CD4-positive, alpha-beta T cell (primary cell): ENCODE data around the gene ABCD3. TPM values are rescaled to one million over a fixed set of nuclear protein-coding genes. Genes with fewer than 3 reads are reported as not detected.

Experiments used
- ATAC-seq: fragments of 200-7000 bp; cut with Tn5 transposase; one replicate; pipeline ENCODE4 v1.10.0; 2022; ENCODE audit warnings: mild to moderate bottlenecking; ENCODE audit not compliant: poor library complexity
- CTCF ChIA-PET: fragments of 350-600 bp; sonication (Branson Sonifier 250); formaldehyde crosslinking; loops from one replicate; lab custom pipeline; 2021; ENCODE audit warnings: antibody characterized with exemption, inconsistent platforms; lab: Charles Lee
- POLR2A ChIA-PET: fragments of 350-600 bp; sonication (Branson Sonifier 250); formaldehyde crosslinking; loops from one replicate; lab custom pipeline; 2021; ENCODE audit warnings: antibody characterized with exemption, inconsistent platforms; lab: Charles Lee
- DNase-seq, 14 experiments: peaks; one replicate each; pipeline ENCODE4 v3.0.0-alpha.2; 2013 to 2020; ENCODE audit warnings: mixed read lengths in 2 of 14
- H3K27ac ChIP-seq, 2 donors: one replicate each; pipeline versions ENCODE4 v1.5.1 to v1.7.0; 2013; ENCODE audit warnings: low read length in 2 of 2, low read depth in 1 of 2, mild to moderate bottlenecking in 1 of 2
- H3K27me3 ChIP-seq, 2 experiments: 1 replicate in 1 of 2; 2 replicates in 1 of 2; pipeline versions ENCODE4 v1.6.1 to v1.7.0; 2013; ENCODE audit warnings: low read length in 2 of 2, control low read depth in 1 of 2, mild to moderate bottlenecking in 1 of 2, moderate library complexity in 1 of 2; ENCODE audit not compliant: insufficient read depth in 2 of 2, control insufficient read depth in 1 of 2
- H3K36me3 ChIP-seq: one replicate; pipeline ENCODE4 v1.6.1; 2013; ENCODE audit warnings: low read length, control low read depth; ENCODE audit not compliant: insufficient read depth
- H3K4me1 ChIP-seq: one replicate; pipeline ENCODE4 v1.6.1; 2013; ENCODE audit warnings: low read length, control low read depth; ENCODE audit not compliant: insufficient read depth
- H3K4me3 ChIP-seq: one replicate; pipeline ENCODE4 v1.5.1; 2013; ENCODE audit warnings: mild to moderate bottlenecking, low read length, moderate library complexity
- H3K9me3 ChIP-seq, 2 experiments: 1 replicate in 1 of 2; 2 replicates in 1 of 2; pipeline versions ENCODE4 v1.6.1 to v1.7.0; 2013; ENCODE audit warnings: low read length in 2 of 2, mild to moderate bottlenecking in 2 of 2, control low read depth in 1 of 2, moderate library complexity in 1 of 2; ENCODE audit not compliant: control insufficient read depth in 1 of 2, insufficient read depth in 1 of 2
- H3K27ac Mint-ChIP-seq: one replicate; pipeline ENCODE4 v1.8.0; 2020; ENCODE audit warnings: mixed read lengths
- H3K27me3 Mint-ChIP-seq: one replicate; pipeline ENCODE4 v1.8.0; 2021; ENCODE audit warnings: mixed read lengths
- H3K36me3 Mint-ChIP-seq: one replicate; pipeline ENCODE4 v1.8.0; 2021; ENCODE audit warnings: low read depth, mixed read lengths
- H3K4me1 Mint-ChIP-seq: one replicate; pipeline ENCODE4 v1.8.0; 2021; ENCODE audit warnings: low read depth, mixed read lengths
- H3K4me3 Mint-ChIP-seq: one replicate; pipeline ENCODE4 v1.8.0; 2020; ENCODE audit warnings: mild to moderate bottlenecking, mixed read lengths
- H3K9me3 Mint-ChIP-seq: one replicate; pipeline ENCODE4 v1.8.0; 2020; ENCODE audit warnings: mixed read lengths
- intact Hi-C, 2 experiments: fragments of 100-400 bp; cut with DNase I in 1 of 2; cut with micrococcal nuclease in 1 of 2; formaldehyde crosslinking; loops; one replicate each; pipeline versions ENCODE4 v1.15.1 to v1.9.0; 2023 to 2025; cut with DNase I, micrococcal nuclease
- total RNA-seq, 174 experiments: library from RNA in 2 of 174; stranded (reverse) in 2 of 174; gene quantifications; one replicate each; pipeline ENCODE4 v1.2.3 and lab custom pipeline; 2021 to 2026
- TF ChIP-seq, protein P1 (sequence below): fragments of 200-600 bp; IDR thresholded peaks from one replicate; pipeline ENCODE4 v1.8.0; 2022; ENCODE audit warnings: antibody characterized with exemption, mild to moderate bottlenecking

Gene ABCD3
- total RNA-seq, 2 experiments from 2014 or later = 13.0 to 13.5 TPM

DNA sequence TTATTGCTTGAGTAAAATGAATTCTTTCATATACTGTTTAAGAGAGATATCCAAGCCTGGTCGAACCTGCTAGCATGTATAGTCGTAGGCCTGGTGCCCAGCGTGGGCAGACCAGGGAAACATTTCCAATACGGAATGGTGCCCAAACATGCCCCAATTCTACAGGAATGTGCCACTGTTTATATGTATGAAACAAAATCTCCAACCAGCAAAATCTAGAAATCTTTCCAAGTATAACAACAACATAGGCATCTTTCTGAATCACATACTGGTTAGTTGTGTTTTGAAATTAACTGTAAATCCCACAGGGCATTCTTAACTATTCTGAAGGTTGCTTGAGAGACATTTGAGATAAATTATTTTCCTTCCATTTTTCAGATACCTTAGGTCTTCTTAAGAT, 17.0 kb upstream of the ABCD3 start:
- no peak for ATAC-seq
- intact Hi-C loops = no loop called here
- CTCF ChIA-PET = no interaction called here

DNA sequence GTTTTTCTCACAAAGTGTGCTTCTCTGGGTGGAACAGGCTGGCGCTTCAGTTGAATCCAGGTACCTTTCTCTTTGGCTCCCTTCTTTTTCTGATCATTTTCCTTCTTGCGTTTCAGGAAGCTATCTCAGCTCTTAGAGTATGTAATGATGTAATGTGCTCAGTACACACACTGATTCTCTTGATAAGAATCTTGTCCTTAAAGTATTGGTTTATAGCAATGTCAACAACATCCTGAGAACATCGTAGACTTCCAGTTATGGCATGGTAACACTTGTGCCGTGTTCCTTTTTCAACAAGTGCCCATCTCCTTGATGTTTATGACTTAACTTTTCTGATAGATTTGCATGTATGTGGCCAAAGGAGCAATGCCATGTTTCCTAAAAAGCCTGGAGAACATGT, 11.7 kb upstream of the ABCD3 start:
- intact Hi-C loops = no loop called here
- H3K36me3 ChIP-seq = no peaks in the 10 kb centered on the region
- ChIA-PET POLR2A (interaction anchor here (1.5 kb wide), 1 partner anchor 11 kb away, joined by 3 read pairs; no protein-coding TSS in a partner anchor), CTCF (no interaction called here)
- Mint-ChIP-seq H3K4me1 (no peaks in the 10 kb centered on the region), H3K36me3 (no peaks in the 10 kb centered on the region), H3K9me3 (no peaks in the 10 kb centered on the region), H3K4me3 (no peak overlapping the region), H3K27me3 (peaks cover 22% of the 10 kb centered on the region), H3K27ac (no peak overlapping the region)
- no peaks in the 10 kb centered on the region for H3K9me3 ChIP-seq
- no peak overlapping the region for H3K4me3 ChIP-seq
- ATAC-seq (no peak), DNase-seq (no peak)
- no peak overlapping the region for H3K27ac ChIP-seq
- H3K4me1 ChIP-seq = no peaks in the 10 kb centered on the region
- H3K27me3 ChIP-seq = peaks cover 0 to 15% of the 10 kb centered on the region in 2 experiments
- TF ChIP-seq, protein P1, sequence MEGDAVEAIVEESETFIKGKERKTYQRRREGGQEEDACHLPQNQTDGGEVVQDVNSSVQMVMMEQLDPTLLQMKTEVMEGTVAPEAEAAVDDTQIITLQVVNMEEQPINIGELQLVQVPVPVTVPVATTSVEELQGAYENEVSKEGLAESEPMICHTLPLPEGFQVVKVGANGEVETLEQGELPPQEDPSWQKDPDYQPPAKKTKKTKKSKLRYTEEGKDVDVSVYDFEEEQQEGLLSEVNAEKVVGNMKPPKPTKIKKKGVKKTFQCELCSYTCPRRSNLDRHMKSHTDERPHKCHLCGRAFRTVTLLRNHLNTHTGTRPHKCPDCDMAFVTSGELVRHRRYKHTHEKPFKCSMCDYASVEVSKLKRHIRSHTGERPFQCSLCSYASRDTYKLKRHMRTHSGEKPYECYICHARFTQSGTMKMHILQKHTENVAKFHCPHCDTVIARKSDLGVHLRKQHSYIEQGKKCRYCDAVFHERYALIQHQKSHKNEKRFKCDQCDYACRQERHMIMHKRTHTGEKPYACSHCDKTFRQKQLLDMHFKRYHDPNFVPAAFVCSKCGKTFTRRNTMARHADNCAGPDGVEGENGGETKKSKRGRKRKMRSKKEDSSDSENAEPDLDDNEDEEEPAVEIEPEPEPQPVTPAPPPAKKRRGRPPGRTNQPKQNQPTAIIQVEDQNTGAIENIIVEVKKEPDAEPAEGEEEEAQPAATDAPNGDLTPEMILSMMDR = no peak

More for the DNA sequence above, 17.0 kb upstream of the ABCD3 start:
- Histone ChIP-seq H3K9me3 (no peaks in the 10 kb centered on the region), H3K36me3 (no peaks in the 10 kb centered on the region), H3K27me3 (peaks cover 0 to 5% of the 10 kb centered on the region in 2 experiments), H3K27ac (no peak overlapping the region), H3K4me3 (no peak overlapping the region), H3K4me1 (no peaks in the 10 kb centered on the region)
- H3K4me3 Mint-ChIP-seq = no peak overlapping the region
- no peaks in the 10 kb centered on the region for H3K27me3 Mint-ChIP-seq
- POLR2A ChIA-PET = no interaction called here
- H3K4me1 Mint-ChIP-seq = no peaks in the 10 kb centered on the region
- no peaks in the 10 kb centered on the region for H3K36me3 Mint-ChIP-seq
- TF ChIP-seq, protein P1 = no peak
- H3K27ac Mint-ChIP-seq = no peak overlapping the region
- H3K9me3 Mint-ChIP-seq = no peaks in the 10 kb centered on the region
- DNase-seq = no peak

DNA sequence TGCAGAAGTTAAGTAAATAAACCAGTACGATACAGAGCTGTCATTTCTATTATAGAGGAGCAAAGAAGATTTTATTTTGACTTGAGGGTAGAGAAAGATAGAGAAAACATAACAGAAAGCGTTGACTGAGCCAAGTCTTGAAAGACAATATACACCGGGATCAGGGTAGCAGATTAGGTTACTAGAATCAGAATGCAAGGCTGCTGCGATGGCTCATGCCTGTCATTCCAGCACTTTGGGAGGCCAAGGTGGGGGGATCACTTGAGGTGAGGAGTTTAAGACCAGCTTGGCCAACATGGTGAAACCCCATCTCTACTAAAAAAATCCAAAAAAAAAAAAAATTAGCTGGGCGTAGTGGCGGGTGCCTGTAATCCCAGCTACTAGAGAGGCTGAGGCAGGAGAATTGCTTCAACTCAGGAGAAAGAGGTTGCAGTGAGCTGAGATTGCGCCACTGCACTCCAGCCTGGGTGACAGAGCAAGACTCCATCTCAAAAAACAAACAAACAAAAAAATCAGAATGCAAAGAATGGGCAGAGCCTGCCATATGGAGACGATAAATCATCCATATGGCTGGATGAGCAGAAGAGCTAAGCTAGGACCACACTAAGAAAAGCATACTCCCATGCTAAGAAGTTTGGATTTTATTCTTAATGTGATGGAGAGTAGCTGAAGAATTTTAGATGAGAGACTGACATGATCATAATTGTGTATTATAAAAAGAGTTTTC, 9.9 kb upstream of the ABCD3 start:
- TF ChIP-seq, protein P1 = no peak
- Histone ChIP-seq H3K27me3 (peaks cover 0 to 15% of the 10 kb centered on the region in 2 experiments), H3K4me3 (no peak overlapping the region), H3K9me3 (no peaks in the 10 kb centered on the region), H3K4me1 (no peaks in the 10 kb centered on the region), H3K36me3 (no peaks in the 10 kb centered on the region), H3K27ac (no peak overlapping the region)
- Mint-ChIP-seq H3K27me3 (peaks cover 25% of the 10 kb centered on the region), H3K9me3 (no peaks in the 10 kb centered on the region), H3K4me1 (no peaks in the 10 kb centered on the region), H3K27ac (no peak overlapping the region), H3K4me3 (no peak overlapping the region), H3K36me3 (no peaks in the 10 kb centered on the region)
- DNase-seq = no peak
- ATAC-seq = no peak
- ChIA-PET CTCF (no interaction called here), POLR2A (no interaction called here)
- intact Hi-C loops = no loop called here
